HepG2 (cell line): ENCODE data around the gene ZNF554.

ENCODE experiments used
- CTCF ChIP-seq: sonication (generic); formaldehyde crosslinking; IDR thresholded peaks from 2 replicates; pipeline ENCODE4 v1.5.0; 2020; ENCODE audit warnings: mild to moderate bottlenecking, missing genetic modification reagents, moderate library complexity
- DR1 ChIP-seq: sonication (generic); formaldehyde crosslinking; IDR thresholded peaks from 2 replicates; pipeline ENCODE4 v1.8.0; 2021; ENCODE audit warnings: mild to moderate bottlenecking, missing genetic modification reagents, inconsistent platforms
- POLR2A ChIP-seq, 2 experiments: IDR thresholded peaks; 2 replicates each; pipeline ENCODE4 v1.6.1; 2011; ENCODE audit warnings: low read depth in 2 of 2, low read length in 2 of 2, mild to moderate bottlenecking in 1 of 2, moderate library complexity in 1 of 2; ENCODE audit not compliant: insufficient read depth in 1 of 2
- ZNF274 ChIP-seq: sonication (generic); formaldehyde crosslinking; IDR thresholded peaks from 2 replicates; pipeline ENCODE4 v1.5.1; 2020; ENCODE audit warnings: mild to moderate bottlenecking, missing genetic modification reagents
- ZNF550 ChIP-seq: sonication (generic); formaldehyde crosslinking; IDR thresholded peaks from 2 replicates; pipeline ENCODE4 v1.4.0; 2020; ENCODE audit warnings: mild to moderate bottlenecking, missing genetic modification reagents, borderline replicate concordance
- ZSCAN31 ChIP-seq: sonication (generic); formaldehyde crosslinking; IDR thresholded peaks from 2 replicates; pipeline ENCODE4 v1.5.0; 2020; ENCODE audit warnings: low read depth, mild to moderate bottlenecking, missing genetic modification reagents

- TF ChIP-seq ZNF274 (CRISPR knock-in tag) (no peak), ZSCAN31 (CRISPR knock-in tag) (no peak), DR1 (CRISPR knock-in tag) (no peak), POLR2A (IDR thresholded peaks at IDR 0.05; ENCODE audit: insufficient read depth in 1 of 2, low read depth in 2 of 2, low read length in 2 of 2) (no peak), CTCF (CRISPR knock-in tag) (no peak), ZNF550 (no peak)
Observed at GRCh38 chr19:2797280-2797679, 22.4 kb upstream of the ZNF554 start.
